ENCODE measurements around the gene SLC27A2. TPM values are rescaled to one million over a fixed set of nuclear protein-coding genes. Genes with fewer than 3 reads are reported as not detected.

Gene SLC27A2
- total and polyA plus RNA-seq, 2 experiments from 2014 or later: 2.8 to 9.4 TPM

DNA sequence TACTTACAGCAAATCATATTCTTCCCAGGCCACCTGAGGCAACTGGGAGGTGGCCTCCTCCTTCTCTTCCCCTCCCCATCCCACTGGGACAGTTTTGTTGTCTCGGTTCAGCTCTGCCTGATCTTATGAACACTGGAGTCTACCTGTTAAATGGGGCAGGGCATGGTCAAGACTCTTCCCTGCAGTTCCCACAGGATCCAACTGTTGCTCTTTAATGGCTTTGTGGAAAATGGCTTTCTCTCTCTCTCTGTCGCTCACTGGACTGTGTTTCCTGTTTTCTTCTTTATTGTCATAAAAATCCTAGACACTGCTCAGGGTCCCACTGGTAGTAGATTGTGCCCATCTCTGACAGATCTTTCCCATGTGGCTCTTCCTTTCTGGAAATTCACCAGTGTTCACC is 40.2 kb downstream of the SLC27A2 start (continued):
- TF ChIP-seq, protein P1, sequence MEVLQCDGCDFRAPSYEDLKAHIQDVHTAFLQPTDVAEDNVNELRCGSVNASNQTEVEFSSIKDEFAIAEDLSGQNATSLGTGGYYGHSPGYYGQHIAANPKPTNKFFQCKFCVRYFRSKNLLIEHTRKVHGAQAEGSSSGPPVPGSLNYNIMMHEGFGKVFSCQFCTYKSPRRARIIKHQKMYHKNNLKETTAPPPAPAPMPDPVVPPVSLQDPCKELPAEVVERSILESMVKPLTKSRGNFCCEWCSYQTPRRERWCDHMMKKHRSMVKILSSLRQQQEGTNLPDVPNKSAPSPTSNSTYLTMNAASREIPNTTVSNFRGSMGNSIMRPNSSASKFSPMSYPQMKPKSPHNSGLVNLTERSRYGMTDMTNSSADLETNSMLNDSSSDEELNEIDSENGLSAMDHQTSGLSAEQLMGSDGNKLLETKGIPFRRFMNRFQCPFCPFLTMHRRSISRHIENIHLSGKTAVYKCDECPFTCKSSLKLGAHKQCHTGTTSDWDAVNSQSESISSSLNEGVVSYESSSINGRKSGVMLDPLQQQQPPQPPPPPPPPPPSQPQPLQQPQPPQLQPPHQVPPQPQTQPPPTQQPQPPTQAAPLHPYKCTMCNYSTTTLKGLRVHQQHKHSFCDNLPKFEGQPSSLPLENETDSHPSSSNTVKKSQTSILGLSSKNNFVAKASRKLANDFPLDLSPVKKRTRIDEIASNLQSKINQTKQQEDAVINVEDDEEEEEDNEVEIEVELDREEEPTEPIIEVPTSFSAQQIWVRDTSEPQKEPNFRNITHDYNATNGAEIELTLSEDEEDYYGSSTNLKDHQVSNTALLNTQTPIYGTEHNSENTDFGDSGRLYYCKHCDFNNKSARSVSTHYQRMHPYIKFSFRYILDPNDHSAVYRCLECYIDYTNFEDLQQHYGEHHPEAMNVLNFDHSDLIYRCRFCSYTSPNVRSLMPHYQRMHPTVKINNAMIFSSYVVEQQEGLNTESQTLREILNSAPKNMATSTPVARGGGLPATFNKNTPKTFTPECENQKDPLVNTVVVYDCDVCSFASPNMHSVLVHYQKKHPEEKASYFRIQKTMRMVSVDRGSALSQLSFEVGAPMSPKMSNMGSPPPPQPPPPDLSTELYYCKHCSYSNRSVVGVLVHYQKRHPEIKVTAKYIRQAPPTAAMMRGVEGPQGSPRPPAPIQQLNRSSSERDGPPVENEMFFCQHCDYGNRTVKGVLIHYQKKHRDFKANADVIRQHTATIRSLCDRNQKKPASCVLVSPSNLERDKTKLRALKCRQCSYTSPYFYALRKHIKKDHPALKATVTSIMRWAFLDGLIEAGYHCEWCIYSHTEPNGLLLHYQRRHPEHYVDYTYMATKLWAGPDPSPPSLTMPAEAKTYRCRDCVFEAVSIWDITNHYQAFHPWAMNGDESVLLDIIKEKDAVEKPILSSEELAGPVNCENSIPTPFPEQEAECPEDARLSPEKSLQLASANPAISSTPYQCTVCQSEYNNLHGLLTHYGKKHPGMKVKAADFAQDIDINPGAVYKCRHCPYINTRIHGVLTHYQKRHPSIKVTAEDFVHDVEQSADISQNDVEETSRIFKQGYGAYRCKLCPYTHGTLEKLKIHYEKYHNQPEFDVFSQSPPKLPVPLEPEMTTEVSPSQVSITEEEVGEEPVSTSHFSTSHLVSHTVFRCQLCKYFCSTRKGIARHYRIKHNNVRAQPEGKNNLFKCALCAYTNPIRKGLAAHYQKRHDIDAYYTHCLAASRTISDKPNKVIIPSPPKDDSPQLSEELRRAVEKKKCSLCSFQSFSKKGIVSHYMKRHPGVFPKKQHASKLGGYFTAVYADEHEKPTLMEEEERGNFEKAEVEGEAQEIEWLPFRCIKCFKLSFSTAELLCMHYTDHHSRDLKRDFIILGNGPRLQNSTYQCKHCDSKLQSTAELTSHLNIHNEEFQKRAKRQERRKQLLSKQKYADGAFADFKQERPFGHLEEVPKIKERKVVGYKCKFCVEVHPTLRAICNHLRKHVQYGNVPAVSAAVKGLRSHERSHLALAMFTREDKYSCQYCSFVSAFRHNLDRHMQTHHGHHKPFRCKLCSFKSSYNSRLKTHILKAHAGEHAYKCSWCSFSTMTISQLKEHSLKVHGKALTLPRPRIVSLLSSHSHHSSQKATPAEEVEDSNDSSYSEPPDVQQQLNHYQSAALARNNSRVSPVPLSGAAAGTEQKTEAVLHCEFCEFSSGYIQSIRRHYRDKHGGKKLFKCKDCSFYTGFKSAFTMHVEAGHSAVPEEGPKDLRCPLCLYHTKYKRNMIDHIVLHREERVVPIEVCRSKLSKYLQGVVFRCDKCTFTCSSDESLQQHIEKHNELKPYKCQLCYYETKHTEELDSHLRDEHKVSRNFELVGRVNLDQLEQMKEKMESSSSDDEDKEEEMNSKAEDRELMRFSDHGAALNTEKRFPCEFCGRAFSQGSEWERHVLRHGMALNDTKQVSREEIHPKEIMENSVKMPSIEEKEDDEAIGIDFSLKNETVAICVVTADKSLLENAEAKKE (CRISPR knock-in tag; IDR thresholded peaks at IDR 0.05): no peak
- TF ChIP-seq JUNB (IDR thresholded peaks at IDR 0.05; ENCODE audit: unreplicated experiment): no peak
- TF ChIP-seq EZH2phosphoT487 (IDR thresholded peaks at IDR 0.05; ENCODE audit: unreplicated experiment): no peak
- no peak for TF ChIP-seq EZH2 (IDR thresholded peaks at IDR 0.05; ENCODE audit: low read depth, unreplicated experiment)

DNA sequence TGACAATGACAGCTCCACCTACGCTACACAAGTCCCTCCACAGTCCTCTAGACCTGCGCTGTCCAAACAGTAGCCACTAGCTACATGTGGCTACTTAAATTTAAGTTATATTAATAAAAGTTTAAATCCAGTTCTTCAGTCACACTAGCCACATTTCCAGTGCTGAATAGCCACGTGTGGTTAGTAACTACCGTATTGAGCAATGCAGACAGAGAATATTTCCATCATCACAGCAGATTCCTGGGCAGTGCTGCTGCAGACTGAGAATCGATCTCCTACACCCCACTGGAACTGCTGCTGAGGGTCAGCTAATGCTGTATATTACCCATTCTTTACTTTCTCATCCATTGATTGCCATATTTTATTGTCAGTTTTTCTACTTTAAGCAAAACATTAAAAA is 42.6 kb downstream of the SLC27A2 start:
- no peak overlapping the region for H3K27ac Mint-ChIP-seq
- H3K4me2 ChIP-seq: no peak overlapping the region
- TF ChIP-seq EZH2phosphoT487 (IDR thresholded peaks at IDR 0.05; ENCODE audit: unreplicated experiment) (no peak), POLR2AphosphoS5 (IDR thresholded peaks at IDR 0.05; ENCODE audit: low read depth) (no peak), ZNF114 (CRISPR knock-in tag; IDR thresholded peaks at IDR 0.05) (no peak), STAT1 (IDR thresholded peaks at IDR 0.05; ENCODE audit: unreplicated experiment) (no peak), EZH2 (IDR thresholded peaks at IDR 0.05; ENCODE audit: low read depth, unreplicated experiment) (no peak)
- TF ChIP-seq, protein P1 (CRISPR knock-in tag; IDR thresholded peaks at IDR 0.05): no peak

More for the DNA sequence above, 42.6 kb downstream of the SLC27A2 start:
- Histone ChIP-seq H3K4me3 (no peak overlapping the region), H4K20me1 (replicated peaks; ENCODE audit: insufficient read depth) (no peaks in the 10 kb centered on the region), H2AFZ (no peak overlapping the region), H3K9me2 (ENCODE audit: insufficient read depth) (no peaks in the 10 kb centered on the region), H3K36me3 (ENCODE audit: insufficient read depth) (no peaks in the 10 kb centered on the region), H3K79me2 (replicated peaks; ENCODE audit: insufficient read depth) (no peaks in the 10 kb centered on the region), H3K27me3 (ENCODE audit: insufficient read depth) (no peaks in the 10 kb centered on the region), H3F3A (replicated peaks; ENCODE audit: low read depth) (no peaks in the 10 kb centered on the region), H3K4me1 (ENCODE audit: insufficient read depth) (no peaks in the 10 kb centered on the region), H3K27ac (ENCODE audit: low read depth) (no peak overlapping the region)
- no peak for DNase-seq (ENCODE audit: low spot score)
- Mint-ChIP-seq H3K36me3 (ENCODE audit: low read depth) (peaks cover 4% of the 10 kb centered on the region; the same call in 1 of the 3 replicates), H3K4me1 (no peaks in the 10 kb centered on the region), H3K4me3 (no peak overlapping the region), H3K9me3 (no peaks in the 10 kb centered on the region), H3K27me3 (ENCODE audit: insufficient read depth, low read depth, poor library complexity) (no peaks in the 10 kb centered on the region)
- no peak for ATAC-seq

Data from GM23338 (cell line).